Loucy (cell line): ENCODE data around the gene DAG1.

ENCODE experiments used
- EZH2phosphoT487 ChIP-seq: fragments of 200-600 bp; IDR thresholded peaks from 2 replicates; pipeline ENCODE4 v1.6.1; 2018; ENCODE audit warnings: antibody characterized with exemption, mild to moderate bottlenecking, moderate library complexity, borderline replicate concordance
- TF ChIP-seq, protein P1 (sequence below): fragments of 200-600 bp; sonication (generic); conservative IDR thresholded peaks from 2 replicates; pipeline ENCODE4 v1.5.1; 2014; ENCODE audit warnings: mild to moderate bottlenecking, antibody characterized with exemption, low read length

DNA sequence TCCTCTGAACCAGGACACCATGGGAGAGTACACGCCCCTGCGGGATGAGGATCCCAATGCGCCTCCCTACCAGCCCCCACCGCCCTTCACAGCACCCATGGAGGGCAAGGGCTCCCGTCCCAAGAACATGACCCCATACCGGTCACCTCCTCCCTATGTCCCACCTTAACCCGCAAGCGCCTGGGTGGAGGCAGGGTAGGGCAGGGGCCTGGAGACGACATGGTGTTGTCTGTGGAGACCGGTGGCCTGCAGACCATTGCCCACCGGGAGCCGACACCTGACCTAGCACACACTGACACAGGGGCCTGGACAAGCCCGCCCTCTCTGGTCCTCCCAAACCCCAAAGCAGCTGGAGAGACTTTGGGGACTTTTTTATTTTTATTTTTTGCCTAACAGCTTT lies 63.0 kb downstream of the DAG1 start:
- TF ChIP-seq, protein P1, sequence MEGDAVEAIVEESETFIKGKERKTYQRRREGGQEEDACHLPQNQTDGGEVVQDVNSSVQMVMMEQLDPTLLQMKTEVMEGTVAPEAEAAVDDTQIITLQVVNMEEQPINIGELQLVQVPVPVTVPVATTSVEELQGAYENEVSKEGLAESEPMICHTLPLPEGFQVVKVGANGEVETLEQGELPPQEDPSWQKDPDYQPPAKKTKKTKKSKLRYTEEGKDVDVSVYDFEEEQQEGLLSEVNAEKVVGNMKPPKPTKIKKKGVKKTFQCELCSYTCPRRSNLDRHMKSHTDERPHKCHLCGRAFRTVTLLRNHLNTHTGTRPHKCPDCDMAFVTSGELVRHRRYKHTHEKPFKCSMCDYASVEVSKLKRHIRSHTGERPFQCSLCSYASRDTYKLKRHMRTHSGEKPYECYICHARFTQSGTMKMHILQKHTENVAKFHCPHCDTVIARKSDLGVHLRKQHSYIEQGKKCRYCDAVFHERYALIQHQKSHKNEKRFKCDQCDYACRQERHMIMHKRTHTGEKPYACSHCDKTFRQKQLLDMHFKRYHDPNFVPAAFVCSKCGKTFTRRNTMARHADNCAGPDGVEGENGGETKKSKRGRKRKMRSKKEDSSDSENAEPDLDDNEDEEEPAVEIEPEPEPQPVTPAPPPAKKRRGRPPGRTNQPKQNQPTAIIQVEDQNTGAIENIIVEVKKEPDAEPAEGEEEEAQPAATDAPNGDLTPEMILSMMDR = no peak
- TF ChIP-seq EZH2phosphoT487 = no peak
